Measurements from ENCODE around the gene CENPU. TPM values are rescaled to one million over a fixed set of nuclear protein-coding genes. Genes with fewer than 3 reads are reported as not detected.

The CENPU gene
- total RNA-seq, 1 experiment from 2014 or later, result 124 TPM

DNA sequence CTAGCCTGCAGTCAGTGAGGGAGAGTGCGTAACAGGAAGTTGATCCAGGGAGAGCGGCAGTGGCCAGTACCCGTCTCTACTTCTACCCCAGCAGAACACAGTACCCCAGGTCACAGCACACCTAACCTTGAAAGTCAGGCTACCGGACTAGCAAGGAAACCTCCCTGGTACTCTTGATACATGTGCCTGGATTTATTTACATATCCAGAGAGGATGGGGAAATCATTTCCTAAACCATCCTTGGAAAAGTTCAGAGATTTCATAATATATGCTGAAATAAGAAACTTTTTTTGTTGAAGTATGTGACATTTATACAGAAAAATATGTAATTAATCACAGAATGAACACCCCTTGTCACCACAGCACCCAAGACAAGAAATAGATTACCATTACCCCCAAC lies 59.9 kb downstream of the CENPU start:
- Histone ChIP-seq H3K9ac (ENCODE audit: extremely low read depth, insufficient read length, low read length) (no peak overlapping the region), H3K14ac (ENCODE audit: insufficient read depth, low read length) (no peak overlapping the region), H3K4ac (ENCODE audit: low read depth, low read length) (no peak overlapping the region), H3K79me1 (ENCODE audit: insufficient read depth, low read depth, low read length, poor library complexity, severe bottlenecking) (no peaks in the 10 kb centered on the region), H3K79me2 (ENCODE audit: insufficient read depth, low read length) (no peaks in the 10 kb centered on the region), H4K8ac (replicated peaks; ENCODE audit: insufficient read length, low read depth, low read length) (no peak overlapping the region), H2BK20ac (ENCODE audit: low read depth, low read length, poor library complexity, severe bottlenecking) (no peak overlapping the region), H3K27me3 (ENCODE audit: insufficient read depth, low read length) (no peaks in the 10 kb centered on the region), H3K56ac (ENCODE audit: insufficient read length, low read depth, low read length) (no peak overlapping the region), H2BK5ac (ENCODE audit: insufficient read length, low read length) (no peak overlapping the region), H3K27ac (ENCODE audit: insufficient read length, low read depth, low read length) (no peak overlapping the region), H3K23ac (ENCODE audit: insufficient read length, low read depth, low read length) (no peak overlapping the region), H3K18ac (ENCODE audit: insufficient read length, low read depth, low read length) (no peak overlapping the region), H3K9me3 (ENCODE audit: control insufficient read depth, low read depth, low read length) (no peaks in the 10 kb centered on the region), H3K4me2 (ENCODE audit: insufficient read depth, insufficient read length, low read length) (no peak overlapping the region), H4K5ac (ENCODE audit: insufficient read length, low read depth, low read length) (no peak overlapping the region), H4K20me1 (ENCODE audit: control insufficient read depth, insufficient read depth, insufficient read length) (no peaks in the 10 kb centered on the region), H2AFZ (ENCODE audit: low read length) (no peak overlapping the region), H3T11ph (ENCODE audit: low read length) (no peak overlapping the region), H2BK120ac (ENCODE audit: low read depth, low read length, poor library complexity, severe bottlenecking) (no peak overlapping the region), H3K23me2 (ENCODE audit: insufficient read length, low read depth, low read length, poor library complexity, severe bottlenecking) (no peaks in the 10 kb centered on the region), H2AK5ac (ENCODE audit: insufficient read length, low read length) (no peak overlapping the region), H2BK15ac (ENCODE audit: low read depth, low read length) (no peak overlapping the region), H2BK12ac (ENCODE audit: insufficient read length, low read depth, low read length) (no peak overlapping the region), H3K4me1 (ENCODE audit: insufficient read depth, low read length) (no peaks in the 10 kb centered on the region), H4K91ac (ENCODE audit: insufficient read length, low read depth, low read length) (no peak overlapping the region)
- peak overlapping the region in 1 of 3 experiments; percentile 8; a peak in 1 of 7 replicates for H3K27ac Mint-ChIP-seq
- H3K27me3 Mint-ChIP-seq (ENCODE audit: low read depth), result no peaks in the 10 kb centered on the region
- peaks cover 4 to 30% (median 16%) of the 10 kb centered on the region in 3 experiments for H3K36me3 Mint-ChIP-seq (ENCODE audit: insufficient read depth in 1 of 3, low read depth in 3 of 3)
- H3K4me3 Mint-ChIP-seq, result no peak overlapping the region
- DNase-seq, result no peak
- no peaks in the 10 kb centered on the region for H3K4me1 Mint-ChIP-seq
- no CpG with 5 or more reads among the region's 4 CpGs for WGBS (ENCODE audit: extremely low coverage, insufficient read length, low lambda C conversion rate)
- H3K9me3 Mint-ChIP-seq, result no peaks in the 10 kb centered on the region; a peak in 1 of 5 replicates
- TF ChIP-seq, protein P1, sequence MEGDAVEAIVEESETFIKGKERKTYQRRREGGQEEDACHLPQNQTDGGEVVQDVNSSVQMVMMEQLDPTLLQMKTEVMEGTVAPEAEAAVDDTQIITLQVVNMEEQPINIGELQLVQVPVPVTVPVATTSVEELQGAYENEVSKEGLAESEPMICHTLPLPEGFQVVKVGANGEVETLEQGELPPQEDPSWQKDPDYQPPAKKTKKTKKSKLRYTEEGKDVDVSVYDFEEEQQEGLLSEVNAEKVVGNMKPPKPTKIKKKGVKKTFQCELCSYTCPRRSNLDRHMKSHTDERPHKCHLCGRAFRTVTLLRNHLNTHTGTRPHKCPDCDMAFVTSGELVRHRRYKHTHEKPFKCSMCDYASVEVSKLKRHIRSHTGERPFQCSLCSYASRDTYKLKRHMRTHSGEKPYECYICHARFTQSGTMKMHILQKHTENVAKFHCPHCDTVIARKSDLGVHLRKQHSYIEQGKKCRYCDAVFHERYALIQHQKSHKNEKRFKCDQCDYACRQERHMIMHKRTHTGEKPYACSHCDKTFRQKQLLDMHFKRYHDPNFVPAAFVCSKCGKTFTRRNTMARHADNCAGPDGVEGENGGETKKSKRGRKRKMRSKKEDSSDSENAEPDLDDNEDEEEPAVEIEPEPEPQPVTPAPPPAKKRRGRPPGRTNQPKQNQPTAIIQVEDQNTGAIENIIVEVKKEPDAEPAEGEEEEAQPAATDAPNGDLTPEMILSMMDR (conservative IDR thresholded peaks at IDR 0.05), result no peak

Data from H9 (cell line).